ENCODE measurements around the gene ZNF521.

The ZNF521 gene

GRCh38 chr18:25335676-25336075, 16.3 kb downstream of the ZNF521 start:
- DNase-seq (ENCODE audit: low read depth in 2 of 2, low spot score in 1 of 2) = no peak

DNA sequence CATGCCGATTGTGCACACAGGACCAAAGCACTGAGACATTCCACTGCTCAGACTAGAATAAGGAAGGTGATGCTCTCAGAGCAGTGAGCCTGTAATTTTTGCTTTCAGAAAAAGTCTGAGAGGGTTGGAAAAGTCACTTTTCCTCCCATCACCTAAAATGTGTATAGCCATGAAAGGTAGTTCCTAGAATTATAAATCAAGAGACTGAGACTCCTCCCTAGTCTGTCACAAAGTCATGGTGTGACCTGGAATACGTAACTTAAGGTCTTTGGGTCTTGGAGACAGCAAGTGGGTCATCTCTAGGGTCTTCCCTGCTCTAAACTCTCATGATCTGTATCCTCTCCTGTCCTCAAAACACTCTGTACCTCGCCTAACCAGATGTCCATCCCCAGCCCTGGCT, 16.9 kb downstream of the ZNF521 start:
- no peak for DNase-seq (ENCODE audit: low read depth in 2 of 2, low spot score in 1 of 2)

GRCh38 chr18:25334588-25334987, 17.4 kb downstream of the ZNF521 start:
- DNase-seq (ENCODE audit: low read depth in 2 of 2, low spot score in 1 of 2) = no peak

GRCh38 chr18:25332002-25332401, 20.0 kb downstream of the ZNF521 start:
- DNase-seq (ENCODE audit: low read depth in 2 of 2, low spot score in 1 of 2) = no peak

GRCh38 chr18:25329783-25330182, 22.2 kb downstream of the ZNF521 start:
- DNase-seq (ENCODE audit: low read depth in 2 of 2, low spot score in 1 of 2) = no peak

DNA sequence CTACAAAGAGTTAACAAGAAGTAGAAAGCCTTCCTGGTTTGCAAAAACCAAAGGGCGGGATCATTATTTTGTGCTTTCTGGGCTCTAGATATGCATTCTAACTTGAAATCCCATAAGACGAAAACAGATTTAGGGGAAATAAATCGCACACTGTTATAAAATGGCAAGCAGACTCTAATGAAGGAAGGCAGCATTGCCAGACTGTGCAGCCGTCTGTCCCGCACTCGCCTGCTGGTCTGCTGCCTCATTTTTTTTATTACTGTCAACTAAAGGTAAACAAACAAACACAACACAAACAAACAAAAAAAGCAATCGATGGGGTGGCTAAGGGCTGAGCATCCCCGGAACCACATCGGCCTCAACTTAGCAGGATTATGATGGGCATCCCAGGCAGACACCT, 24.4 kb downstream of the ZNF521 start:
- DNase-seq (ENCODE audit: low read depth in 2 of 2, low spot score in 1 of 2) = no peak

GRCh38 chr18:25326361-25326952, 25.5 kb downstream of the ZNF521 start:
- DNase-seq (ENCODE audit: low read depth in 2 of 2, low spot score in 1 of 2) = no peak

- DNase-seq (ENCODE audit: low read depth in 2 of 2, low spot score in 1 of 2) = no peak
Observed at GRCh38 chr18:25322806-25323205, 29.2 kb downstream of the ZNF521 start.

- DNase-seq (ENCODE audit: low read depth in 2 of 2, low spot score in 1 of 2) = no peak
Observed at GRCh38 chr18:25316381-25317018, 35.5 kb downstream of the ZNF521 start.

DNA sequence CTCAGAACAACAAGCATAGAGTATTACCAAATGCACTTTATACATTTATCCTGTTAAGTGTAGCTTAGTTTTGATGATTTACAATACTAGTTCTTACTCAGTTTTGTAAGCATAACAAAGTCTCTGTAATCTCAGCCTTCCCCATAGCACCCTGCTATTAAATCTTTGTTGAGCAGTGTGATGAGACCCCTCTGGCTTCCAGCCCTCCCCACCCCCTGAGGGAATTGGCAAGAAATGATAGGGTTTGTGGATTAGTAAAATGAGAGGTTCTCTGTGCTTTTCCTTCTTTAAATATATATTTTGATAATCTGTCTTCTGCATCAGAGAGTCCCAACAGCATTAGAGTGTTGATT, 37.2 kb downstream of the ZNF521 start:
- DNase-seq (ENCODE audit: low read depth in 2 of 2, low spot score in 1 of 2) = no peak

- DNase-seq (ENCODE audit: low read depth in 2 of 2, low spot score in 1 of 2) = no peak
Observed at GRCh38 chr18:25314151-25314837, 37.7 kb downstream of the ZNF521 start.

- no peak for DNase-seq (ENCODE audit: low read depth in 2 of 2, low spot score in 1 of 2)
Observed at GRCh38 chr18:25313268-25313667, 38.7 kb downstream of the ZNF521 start.

- no peak for DNase-seq (ENCODE audit: low read depth in 2 of 2, low spot score in 1 of 2)
Observed at GRCh38 chr18:25310045-25310444, 41.9 kb downstream of the ZNF521 start.

DNA sequence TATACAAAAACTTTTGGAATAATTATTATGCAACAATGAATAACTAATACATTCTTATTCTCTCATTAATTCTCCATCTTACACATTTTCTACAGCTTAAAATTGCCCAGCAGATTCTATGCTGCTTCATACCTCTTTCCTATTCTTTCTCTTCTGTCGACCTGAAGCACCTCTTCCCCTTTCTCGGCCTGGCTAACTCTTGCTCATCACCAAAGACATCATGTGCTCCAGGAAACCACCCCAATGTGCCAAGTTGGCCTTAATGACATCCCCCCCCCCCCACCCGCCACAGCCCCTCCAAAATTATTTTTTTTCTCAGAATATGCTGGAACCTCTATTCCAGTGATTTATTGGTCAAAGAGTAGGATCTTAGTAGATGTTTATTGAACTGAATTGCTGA, 43.6 kb downstream of the ZNF521 start:
- DNase-seq (ENCODE audit: low read depth in 2 of 2, low spot score in 1 of 2) = no peak

DNA sequence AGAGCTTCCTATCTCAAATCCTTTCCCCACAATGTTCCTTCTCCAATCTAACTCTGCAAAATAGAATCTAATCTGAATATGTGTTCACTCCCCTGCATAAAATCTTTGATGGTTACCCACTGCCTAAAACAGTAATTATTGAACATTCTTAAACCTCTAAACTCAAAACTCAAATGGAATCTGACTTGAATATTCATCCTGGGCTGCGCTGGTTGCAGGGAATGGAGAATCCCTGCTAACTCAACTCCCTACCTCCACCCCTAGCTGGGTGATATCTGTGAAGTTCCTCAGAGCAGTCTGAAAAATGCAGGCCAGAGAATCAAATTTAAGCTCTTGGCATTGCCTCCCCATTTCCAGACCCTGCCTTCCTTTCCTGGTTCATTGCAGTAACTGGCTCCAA, 44.8 kb downstream of the ZNF521 start:
- no peak for DNase-seq (ENCODE audit: low read depth in 2 of 2, low spot score in 1 of 2)

- DNase-seq (ENCODE audit: low read depth in 2 of 2, low spot score in 1 of 2) = no peak
Observed at GRCh38 chr18:25306671-25307070, 45.3 kb downstream of the ZNF521 start.

GRCh38 chr18:25305584-25305983, 46.4 kb downstream of the ZNF521 start:
- DNase-seq (ENCODE audit: low read depth in 2 of 2, low spot score in 1 of 2) = no peak

- DNase-seq (ENCODE audit: low read depth in 2 of 2, low spot score in 1 of 2) = no peak
Observed at GRCh38 chr18:25300492-25300891, 51.5 kb downstream of the ZNF521 start.

DNA sequence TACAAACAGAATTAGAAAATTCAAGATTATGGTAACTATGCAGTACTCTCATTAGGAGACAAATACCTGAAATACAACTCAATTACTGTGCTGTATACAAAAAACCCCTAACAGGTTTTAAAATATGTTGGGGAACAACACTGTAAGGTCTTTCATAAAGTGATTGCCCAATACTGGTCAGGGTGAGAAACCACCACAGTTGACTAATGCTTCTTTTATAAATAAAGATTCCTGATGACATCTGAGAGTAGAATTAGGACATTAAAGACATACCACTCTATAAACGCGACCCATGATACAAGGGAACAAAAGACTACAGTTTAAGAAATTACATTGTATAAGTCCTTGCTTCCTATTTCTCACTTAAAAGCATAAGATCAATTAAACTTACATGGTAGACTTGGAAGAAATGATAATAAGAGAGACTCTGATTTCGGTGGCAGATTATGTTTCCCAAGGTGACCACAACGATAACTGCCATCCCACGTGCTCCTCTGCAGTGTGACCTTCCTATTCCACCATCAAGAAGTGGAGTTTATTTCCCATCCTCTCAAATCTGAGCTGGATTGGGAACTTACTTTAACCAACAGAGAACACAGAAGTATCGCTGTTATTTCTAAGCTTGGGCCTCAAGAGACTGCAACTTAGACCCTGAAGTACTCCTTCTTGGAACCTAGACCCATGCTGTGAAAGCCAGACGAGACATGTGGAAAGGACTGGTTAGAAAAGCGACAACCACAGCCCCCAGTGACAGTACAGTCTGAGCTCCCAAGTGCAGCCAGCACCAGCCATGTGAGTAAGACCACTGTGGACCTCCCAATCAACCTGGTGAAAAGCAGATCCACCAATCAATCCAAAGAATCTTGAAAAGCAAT, 52.3 kb downstream of the ZNF521 start:
- DNase-seq (ENCODE audit: low read depth in 2 of 2, low spot score in 1 of 2) = no peak

DNA sequence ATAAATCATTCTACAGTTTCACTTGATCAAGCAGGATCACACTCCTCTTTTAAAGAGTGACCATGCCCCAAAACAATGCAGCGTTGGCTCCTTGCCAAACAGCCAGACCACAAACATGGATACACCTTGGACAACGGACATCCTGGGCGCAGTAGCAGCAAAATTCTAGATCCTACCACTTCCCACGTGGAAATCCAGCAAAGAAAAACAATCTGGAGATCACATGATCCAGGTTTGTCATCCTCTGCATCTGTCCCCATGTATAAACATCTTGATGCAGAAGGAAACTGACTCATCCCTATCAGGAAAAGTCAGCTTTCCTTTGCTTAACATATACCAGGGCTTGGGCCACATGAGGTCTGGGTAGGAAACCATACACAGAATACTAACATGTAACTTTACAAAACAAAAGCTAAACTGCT, 53.1 kb downstream of the ZNF521 start:
- DNase-seq (ENCODE audit: low read depth in 2 of 2, low spot score in 1 of 2) = no peak

DNA sequence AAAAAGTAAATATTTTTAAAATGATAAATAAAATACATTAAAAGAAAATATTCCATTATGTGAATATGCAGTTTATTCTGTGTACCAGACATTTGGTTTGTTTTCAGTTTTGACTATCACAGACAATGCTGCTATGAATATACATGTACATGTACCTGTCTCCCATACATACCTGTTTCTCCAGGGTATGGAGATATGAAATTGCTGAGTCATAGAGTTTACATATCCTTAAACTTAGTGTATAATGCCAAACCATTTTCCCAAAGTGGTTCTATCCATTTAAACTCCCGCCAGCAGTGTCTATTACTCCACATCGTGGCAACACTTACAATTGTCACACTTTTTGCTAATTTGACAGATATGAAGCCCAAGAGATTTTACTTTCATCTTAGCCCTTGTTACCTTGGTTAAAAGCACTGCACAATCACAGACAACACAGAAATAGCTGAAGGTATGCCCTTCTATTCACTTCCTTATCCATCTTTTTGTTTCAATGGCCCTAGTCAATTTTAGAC, 56.3 kb downstream of the ZNF521 start:
- no peak for DNase-seq (ENCODE audit: low read depth in 2 of 2, low spot score in 1 of 2)

DNA sequence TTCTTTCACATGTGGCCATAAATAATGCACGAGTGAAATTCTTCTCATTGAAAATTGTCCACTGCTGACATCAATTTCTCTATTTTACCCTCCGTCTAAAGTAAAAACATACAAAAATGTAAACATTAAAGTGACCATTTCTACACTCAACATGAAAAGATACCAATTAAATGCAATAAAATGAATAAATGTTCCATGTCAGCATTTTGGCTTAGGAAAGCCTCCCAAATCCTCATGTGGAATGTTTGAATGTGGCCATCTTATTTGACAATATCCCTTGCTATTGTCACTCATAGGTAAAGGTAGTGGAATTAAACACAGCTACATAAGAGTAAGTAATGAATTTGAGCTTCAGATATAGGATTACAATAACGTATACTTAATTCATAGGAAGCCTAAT, 60.8 kb downstream of the ZNF521 start:
- DNase-seq (ENCODE audit: low read depth in 2 of 2, low spot score in 1 of 2) = no peak

Measured in stimulated activated CD8-positive, alpha-beta memory T cell treated with anti-CD3 and anti-CD28 coated beads, Interleukin-4, amount 100 ng/mL, for 4 hours (primary cell).